HG03066 (cell line): ENCODE measurements around the gene ARHGAP5.

ENCODE experiments used
- ATAC-seq: cut with Tn5 transposase; IDR thresholded peaks from one replicate; pipeline ENCODE4 v1.9.1; 2021; ENCODE audit warnings: low read depth; ENCODE audit not compliant: unreplicated experiment

ARHGAP5 gene

GRCh38 chr14:32166924-32167323, 89.8 kb downstream of the ARHGAP5 start:
- ATAC-seq, result no peak

DNA sequence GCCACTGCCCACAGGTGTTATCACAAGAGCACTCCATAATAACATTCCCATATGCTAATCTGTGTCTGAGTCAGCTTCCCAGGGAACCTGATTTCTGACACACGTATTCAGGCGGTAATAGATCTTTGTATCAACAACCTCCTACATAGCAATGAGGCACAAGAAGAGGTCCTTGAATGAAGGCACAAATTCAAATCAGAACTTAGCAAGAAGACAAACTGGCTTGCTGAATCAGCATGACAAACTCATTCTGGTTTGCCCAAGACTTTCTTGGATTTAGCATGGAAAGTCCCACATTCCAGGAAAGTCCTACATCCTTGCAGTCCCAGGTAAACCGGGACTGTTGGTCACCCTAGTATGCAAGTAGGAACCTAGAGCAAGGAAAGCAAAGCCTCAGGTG, 90.8 kb downstream of the ARHGAP5 start:
- no peak for ATAC-seq

DNA sequence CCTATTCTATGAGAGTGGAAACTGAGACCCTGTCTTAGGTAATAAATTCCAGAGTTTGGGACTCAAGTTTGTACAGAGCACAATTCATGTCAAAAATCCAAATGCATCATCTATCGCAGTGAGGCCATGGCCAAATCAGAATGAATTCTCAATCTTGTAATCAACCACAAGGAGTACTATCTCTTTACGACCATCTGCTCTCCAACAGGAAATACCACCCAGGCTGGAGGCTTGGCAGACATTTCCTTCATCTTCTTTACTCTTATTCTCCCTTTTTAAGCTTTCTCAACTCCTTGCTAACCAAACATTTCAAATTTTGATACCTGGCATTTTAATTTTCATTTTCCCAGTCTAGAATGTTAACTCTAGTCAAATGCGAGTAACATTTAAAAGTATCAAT, 92.1 kb downstream of the ARHGAP5 start:
- no peak for ATAC-seq

- no peak for ATAC-seq
These were observed 94.4 kb downstream of the ARHGAP5 start for GRCh38 chr14:32171469-32171868.

DNA sequence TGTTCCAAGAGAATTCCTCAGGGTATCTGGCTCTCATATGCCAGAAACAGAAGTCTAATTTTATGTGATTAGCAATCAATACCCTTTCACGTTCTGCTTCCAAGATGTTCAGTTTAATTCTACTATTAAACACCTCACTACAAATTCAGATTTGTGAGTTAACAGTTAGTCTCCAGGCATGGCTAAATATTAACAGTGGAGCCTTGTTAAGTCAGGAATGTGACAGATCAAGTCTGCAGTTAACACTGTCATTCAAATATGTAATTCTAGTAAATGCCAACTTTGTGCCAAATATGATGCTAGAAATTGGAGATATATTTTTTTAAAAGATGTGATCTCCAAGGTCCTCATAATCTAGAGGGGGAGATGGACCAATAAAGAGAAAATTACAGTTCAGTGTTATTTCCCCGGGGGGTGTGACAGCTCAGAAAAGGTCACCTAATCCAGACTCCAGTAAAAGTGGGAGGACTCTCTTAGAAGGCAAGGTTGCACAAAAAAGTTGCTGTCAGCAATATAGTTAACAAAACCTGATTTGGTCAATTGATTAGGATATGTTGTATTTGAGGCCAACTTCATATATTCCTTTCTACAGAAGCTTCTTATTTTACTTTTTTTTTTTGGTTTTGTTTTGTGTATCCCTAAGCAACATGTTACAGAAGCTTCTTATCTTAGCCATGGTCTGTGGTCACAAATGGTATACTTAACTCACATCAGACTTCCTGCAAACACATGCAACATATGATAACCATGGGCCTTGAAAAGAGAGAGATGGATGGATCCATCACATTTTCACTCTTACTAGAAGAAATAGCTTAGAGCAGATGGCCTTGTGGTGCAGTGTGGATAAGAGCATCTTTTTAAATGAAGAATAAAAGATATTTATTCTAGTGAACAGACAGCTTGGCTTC, 106.3 kb downstream of the ARHGAP5 start:
- ATAC-seq, result no peak

- no peak for ATAC-seq
These were observed 108.0 kb downstream of the ARHGAP5 start for GRCh38 chr14:32185097-32185496.

DNA sequence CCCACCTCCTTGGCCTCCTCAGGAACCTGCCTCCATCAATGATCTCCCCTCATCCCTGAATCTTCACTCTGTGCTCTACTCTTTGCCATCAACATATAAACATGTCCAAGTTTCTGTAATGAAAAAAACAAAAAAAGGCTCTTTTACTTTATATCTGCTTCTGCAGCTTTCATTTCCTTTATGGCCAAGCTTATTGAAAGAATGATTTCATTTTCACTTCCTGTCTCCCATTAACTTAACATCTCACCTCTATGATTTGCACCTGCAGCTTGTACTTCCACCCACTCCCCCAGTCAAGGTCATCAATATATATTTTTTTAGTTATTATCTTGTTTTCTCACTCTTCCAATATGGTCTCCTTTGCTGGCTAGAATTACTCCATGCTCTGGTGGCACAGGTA, 109.1 kb downstream of the ARHGAP5 start:
- no peak for ATAC-seq

GRCh38 chr14:32189811-32190210, 112.7 kb downstream of the ARHGAP5 start:
- ATAC-seq, result no peak

DNA sequence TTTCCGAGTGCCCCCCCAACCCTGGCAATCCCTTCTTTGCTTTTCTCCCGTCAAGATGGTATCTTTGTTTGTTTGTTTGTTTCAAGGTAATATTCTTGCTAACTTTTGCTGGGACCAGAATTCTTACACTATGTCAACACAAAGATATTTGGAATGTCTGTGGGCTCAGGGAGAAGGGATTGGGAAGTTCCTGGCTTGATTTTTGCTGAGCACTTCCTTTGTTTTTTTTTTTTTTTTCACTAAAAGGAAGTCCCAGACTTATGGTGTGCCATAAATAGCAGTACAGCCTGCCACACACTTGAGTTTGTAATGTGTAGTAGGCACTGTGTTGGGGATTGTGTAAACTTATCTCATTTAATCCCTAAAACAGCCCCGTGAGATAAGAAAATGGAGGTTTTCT, 113.6 kb downstream of the ARHGAP5 start:
- ATAC-seq, result no peak

DNA sequence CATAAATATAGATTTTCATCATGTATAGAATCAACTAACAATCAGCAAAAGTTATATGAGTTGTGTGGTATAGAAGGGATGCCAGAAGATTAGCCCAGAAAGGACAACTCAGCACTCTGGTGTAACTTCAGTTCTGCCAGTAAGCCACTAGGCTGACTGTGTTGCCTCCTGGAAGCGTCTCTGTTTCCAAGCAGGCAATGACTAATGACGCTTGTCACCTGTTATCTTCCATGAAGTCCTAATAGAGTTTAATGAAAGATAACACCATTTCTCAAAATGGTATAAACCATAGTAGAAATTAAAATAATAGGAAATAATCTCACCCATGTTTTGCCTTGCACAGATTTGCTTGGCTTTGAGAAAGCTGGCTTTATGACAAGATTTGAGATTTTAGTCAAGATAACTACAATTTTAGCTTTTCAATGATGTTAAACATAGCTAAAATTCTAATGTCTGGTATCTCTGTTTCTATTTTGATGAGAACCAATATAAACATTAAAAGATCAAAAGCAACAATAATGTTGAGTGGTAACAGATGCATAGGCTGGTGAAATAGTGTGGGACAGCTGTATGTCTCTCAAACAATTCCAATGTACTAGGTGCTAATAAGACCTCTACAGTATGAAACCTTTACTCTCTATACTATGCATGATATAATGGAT, 115.7 kb downstream of the ARHGAP5 start:
- ATAC-seq, result no peak

DNA sequence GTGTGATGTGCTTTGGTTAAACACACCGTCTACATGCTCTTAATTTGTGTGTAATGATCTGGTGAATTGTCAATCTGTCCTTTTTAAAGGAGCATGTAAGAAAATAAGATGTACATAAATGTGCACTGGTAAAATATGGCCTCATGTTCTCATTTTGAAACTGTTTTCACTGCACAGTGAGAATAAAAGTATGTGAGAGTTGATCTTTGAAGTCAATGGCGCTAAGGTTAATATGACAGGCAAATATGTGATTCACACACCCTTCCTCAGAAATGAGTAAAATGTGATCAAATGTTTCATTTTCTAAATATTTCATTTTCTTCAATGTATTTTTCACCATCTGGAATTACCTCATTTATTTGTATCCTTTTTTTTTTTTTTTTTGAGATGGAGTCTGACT, 116.4 kb downstream of the ARHGAP5 start:
- no peak for ATAC-seq

DNA sequence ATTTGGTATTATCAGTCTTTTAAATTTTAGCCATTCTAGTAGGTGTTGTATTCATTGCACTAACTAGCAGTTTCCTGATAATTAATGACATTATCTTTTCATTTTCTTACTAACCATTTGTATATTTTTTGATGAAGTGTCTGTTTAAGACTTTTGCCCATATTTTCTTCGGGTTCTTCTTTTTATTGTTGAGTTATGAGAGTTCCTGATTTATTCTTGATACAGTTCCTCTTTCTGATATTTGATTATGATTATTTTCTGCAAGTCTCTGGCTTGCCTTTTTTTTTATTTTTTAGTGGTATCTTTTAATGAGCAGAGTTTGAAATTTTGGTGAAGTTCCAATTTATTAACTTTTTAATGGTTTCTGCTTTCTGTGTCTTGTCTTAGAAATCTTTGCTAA, 118.5 kb downstream of the ARHGAP5 start:
- ATAC-seq, result no peak

- no peak for ATAC-seq
These were observed 120.8 kb downstream of the ARHGAP5 start for GRCh38 chr14:32197919-32198318.

- peak; percentile 30 for ATAC-seq
These were observed 123.5 kb downstream of the ARHGAP5 start for GRCh38 chr14:32200368-32201192.

GRCh38 chr14:32201193-32201815, 124.2 kb downstream of the ARHGAP5 start:
- ATAC-seq, result peak; percentile 55

DNA sequence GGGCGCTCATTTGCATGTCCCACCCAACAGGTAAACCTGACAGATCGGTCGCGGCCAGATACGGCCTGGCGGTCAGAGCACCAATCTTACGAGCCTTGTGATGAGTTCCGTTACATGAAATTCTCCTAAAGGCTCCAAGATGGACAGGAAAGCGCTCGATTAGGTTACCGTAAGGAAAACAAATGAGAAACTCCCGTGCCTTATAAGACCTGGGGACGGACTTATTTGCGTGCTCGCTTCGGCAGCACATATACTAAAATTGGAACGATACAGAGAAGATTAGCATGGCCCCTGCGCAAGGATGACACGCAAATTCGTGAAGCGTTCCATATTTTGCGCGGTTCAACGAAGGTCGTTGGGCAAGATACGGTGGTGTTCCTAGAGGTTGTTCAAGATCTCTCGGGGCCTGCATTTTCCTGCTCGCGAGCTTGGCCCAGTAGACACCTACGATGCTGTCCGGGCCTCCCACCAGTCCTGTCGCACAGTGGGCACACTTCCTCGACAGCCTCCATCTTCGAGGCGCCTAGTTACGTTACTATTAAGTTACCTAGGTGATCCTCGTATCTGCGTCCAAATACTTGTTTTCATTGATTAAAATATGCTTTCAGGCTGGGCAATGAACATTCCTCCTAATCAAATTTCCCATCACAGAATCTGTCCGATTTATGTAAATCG, 124.8 kb downstream of the ARHGAP5 start, which contains the start of gene RNU6-7:
RNU6-7 (plus strand) TSS at position 230 of the 675 bp plus-strand sequence.
- ATAC-seq, result no peak

GRCh38 chr14:32202491-32202997, 125.4 kb downstream of the ARHGAP5 start:
- ATAC-seq, result no peak

GRCh38 chr14:32202998-32203882, 126.1 kb downstream of the ARHGAP5 start, which contains the start of gene RNU6-8:
Gene RNU6-8, minus strand, starts transcription at chr14:32203269.
- ATAC-seq, result peak; percentile 44

DNA sequence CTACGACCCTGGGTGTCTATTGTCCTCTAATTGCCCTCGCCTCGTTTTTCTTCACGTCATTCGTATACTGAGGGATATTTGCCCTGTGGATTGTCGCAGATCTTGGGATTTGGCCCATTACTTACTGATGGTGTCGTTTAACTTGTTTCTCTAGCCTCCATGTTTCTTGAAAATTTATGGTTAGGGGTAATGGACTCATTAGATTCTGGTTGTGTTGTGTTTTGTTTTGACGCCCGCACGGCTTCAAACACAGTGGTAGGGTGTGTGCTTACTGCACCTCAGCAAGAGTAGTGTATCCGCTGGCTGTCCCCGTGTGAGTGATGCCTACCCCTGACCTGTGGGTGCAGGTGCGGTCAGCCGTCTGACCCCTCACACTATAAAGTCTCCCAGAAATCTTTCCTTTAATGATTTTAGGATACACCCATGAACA, 126.8 kb downstream of the ARHGAP5 start:
- ATAC-seq, result no peak
